COLO829 (cell line): ENCODE data around the gene UBTD1.
"Not testable (repeated sequence)": the region's sequence is repeated elsewhere in the genome, so short reads cannot be mapped to it uniquely, and the experiment has no call there.

Source experiments
- DNase-seq: peaks from one replicate; pipeline ENCODE4 v3.0.0; 2012; ENCODE audit warnings: low spot score

UBTD1 gene

GRCh38 chr10:97515271-97515978 lies 16.7 kb downstream of the UBTD1 start:
- DNase-seq: no peak

- DNase-seq: no peak
Measured at GRCh38 chr10:97517096-97517750, 18.5 kb downstream of the UBTD1 start.

DNA sequence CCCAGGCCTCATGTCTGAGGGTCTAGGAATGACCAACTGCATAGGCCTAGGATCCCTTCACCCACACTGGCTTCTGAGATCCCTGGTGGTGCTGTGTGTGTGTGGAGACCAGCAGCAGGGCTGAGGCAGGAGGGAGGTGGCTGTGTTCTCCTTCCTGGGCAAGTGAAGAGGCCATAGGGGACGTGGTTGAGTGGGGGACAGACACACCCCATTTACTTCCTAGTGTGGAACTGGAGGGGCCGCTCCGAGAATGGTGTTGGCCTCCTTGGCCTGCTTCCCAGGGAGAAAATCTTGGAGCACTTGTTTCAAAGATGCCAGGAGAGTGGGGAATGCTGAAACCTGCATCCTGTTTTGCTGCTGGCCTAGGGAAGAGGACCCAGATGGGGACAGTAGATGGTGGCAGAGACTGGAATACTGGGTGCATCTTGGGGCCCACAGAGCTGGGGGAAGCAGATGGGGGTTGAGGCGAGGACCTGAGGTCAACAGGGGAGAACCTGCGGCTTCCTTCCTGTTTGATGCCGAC lies 19.1 kb downstream of the UBTD1 start:
- DNase-seq: no peak

DNA sequence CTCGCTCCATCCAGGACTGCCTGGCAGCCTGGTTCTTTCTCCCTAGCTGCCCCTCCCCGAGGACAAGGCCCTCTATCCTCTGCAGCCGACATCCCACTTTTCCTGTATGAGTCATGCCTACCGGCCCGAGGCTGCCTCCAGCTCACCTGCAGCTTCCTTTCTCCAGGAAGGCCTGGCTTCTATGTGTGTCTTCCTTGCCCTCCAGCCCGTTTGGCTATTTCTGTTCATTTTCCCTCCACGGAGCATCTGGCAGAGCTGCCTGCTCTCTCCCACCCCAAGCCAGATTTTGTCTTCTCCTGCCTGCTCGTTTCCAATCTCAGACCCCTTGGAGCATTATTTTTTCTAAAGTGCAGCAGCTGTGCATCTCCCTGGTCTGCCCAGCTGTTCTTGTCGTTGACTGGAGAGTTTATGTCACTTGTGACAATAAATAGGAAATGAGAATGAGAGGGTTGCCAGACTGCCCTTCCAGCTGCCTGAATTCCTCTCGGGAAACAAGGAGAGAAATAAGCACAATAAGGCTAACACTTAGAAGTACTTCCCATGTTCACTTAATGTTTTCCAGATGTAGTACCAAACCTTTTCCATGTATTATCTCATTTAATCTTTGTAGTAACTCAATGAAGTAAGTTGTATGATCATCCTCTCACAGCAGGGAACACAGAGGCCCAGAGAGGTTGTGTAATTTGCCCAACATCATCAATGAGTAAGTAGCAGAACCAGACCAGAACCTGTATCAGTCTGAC lies 19.7 kb downstream of the UBTD1 start:
- no peak for DNase-seq

DNA sequence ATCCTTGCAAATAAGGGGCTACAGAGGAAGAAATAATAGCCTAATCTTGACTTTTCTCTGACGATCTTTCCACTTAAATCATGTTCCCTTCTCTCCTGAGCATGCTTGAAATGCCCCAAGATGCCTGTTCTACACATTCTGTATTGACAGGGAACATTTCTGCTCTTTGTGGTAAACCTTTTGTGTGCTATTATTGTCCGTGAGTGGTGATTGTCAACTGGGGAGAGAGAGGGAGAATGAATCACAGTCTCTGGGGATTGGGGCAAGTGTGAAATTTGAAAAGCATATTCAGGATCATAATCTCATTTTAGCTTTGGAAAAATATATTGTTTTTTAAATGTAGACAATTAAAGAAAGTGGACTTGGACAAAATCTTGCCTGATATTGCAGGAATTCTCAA lies 20.6 kb downstream of the UBTD1 start:
- DNase-seq: no peak

- no peak for DNase-seq
Measured at GRCh38 chr10:97520520-97520919, 21.8 kb downstream of the UBTD1 start.

- DNase-seq: no peak
Measured at GRCh38 chr10:97520978-97521761, 22.4 kb downstream of the UBTD1 start.

DNA sequence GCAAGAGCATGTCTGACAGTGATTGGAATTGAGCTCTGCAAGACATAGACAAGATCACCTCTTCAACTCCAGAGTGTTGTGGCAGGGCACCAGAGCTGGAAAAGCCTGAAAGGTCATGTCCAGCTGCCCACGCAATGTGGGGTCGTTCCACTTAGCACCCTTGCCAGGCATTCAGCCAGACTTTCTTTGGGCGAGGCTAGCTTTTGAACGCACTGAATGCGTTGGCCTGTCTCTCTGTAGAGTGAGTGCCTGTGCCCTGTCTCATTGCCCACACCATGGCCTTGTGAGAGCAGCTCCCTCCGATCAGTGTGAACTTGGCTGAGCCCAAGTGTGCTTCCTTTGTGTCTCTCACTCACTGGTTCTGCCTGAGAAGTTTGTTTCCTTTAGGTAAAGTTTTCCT lies 23.3 kb downstream of the UBTD1 start:
- no peak for DNase-seq

- DNase-seq: no peak
Measured at GRCh38 chr10:97522937-97523336, 24.2 kb downstream of the UBTD1 start.

DNA sequence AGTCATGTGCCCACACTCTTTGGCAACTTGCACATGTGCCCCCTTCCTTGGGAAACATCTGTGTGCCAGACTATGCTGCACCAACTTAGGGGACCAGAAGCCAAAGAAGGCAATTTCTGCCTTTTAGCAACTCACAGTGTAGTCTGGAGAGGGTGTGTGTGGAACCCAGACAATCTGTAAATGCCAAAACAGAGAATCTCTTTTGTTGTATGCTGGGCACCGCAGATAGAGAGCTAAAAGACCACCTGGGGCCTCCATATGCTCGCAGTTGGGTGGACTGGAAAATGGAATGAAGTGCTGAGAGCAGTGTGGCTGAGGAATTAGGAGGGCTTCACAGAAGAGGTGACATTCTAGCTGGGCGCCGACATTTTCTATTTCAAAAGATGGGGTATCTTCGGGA lies 26.4 kb downstream of the UBTD1 start:
- DNase-seq: no peak

- DNase-seq: no peak
Measured at GRCh38 chr10:97525683-97526110, 27.0 kb downstream of the UBTD1 start.

- not testable (repeated sequence) for DNase-seq
Measured at GRCh38 chr10:97528876-97529275, 30.2 kb downstream of the UBTD1 start.

DNA sequence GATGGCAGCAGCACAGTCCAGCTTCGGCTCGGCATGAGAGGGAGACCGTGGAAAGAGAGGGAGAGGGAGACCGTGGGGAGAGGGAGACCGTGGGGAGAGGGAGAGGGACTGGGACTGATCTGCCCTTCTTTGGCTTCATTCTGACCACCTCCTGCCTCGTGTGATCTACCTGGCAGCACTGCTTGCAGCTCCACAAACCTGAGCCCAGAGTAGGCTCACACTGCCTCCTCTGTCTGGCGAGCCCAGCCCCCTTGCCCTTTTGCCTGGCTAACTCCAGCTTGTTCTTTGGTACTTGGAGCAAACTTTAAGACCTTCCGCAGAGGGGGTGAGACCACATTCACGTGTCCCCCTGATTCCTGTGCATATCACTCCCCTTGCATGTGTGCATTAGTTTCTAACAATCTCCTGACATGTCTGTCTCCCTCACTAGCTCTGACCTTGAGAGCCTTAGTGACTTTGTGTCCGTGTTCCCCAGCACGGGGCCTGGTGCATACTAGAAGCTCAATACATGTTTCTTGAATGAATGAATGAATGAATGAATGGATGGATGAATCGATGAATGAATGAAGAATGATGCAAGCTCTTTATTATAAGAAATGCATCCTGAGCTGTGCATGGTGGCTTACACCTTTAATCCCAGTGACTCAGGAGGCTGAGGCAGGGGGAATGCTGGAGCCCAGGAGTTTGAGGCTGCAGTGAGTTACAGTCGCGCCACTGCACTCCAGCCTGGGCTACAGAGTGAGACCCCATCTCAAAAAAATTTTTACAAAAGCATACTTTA lies 31.2 kb downstream of the UBTD1 start:
- no peak for DNase-seq

GRCh38 chr10:97531401-97531986 lies 32.8 kb downstream of the UBTD1 start:
- DNase-seq: no peak

DNA sequence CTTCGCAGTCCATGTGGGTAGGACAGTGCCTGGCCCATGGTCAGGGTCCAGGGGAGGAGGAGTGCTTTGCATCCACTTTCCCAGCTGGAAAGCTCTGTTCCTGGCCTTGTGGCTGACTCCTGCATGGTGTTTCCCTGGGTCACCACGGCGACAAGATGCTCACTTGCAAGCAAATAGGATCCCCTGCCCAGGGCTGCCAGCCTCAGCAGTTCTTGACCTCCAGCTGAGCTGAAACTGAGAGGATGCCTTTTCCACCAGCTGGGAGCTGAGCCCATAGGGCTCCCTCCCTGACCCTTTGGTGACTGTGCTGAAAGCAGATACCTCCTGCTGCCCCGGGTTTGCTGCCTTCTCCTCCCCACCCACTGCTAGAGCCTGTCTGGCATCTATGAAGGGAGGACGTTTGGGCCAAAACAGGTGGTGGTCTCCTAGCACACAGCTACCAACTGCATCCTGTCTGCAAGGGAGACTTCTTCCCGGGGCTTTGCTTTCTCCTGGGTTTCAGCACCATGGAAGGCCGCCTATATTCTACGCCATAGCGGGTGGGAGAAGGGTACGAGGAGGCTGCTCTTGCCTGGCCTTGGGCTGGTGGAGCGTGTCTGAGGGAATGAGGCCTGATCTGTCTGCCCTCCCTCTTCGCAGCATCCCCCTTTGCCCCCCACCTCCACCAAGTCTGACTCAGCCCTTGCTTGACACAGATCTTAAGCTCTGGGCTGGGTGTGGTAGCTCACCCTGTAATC lies 34.4 kb downstream of the UBTD1 start:
- no peak for DNase-seq

DNA sequence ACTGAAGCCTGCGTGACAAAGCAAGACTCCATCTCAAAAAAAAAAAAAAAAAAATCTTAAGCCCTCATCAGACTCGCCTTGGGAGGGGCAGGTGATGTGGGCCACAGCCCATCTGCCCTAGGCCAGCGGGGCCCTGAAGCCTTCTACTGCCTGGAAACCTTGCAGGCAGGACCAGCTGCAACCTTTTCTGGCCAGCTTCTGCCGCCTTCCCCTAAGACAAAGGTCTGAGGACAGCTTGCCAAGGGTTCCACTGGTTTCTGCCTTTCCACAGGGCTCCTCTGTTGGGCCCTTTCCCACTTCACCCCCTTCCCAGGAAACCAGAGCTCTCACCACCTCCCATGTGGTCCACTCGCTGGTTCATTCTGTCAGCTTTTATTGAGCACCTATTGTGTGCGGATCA lies 35.2 kb downstream of the UBTD1 start:
- no peak for DNase-seq

GRCh38 chr10:97534746-97535367 lies 36.1 kb downstream of the UBTD1 start:
- DNase-seq: no peak

DNA sequence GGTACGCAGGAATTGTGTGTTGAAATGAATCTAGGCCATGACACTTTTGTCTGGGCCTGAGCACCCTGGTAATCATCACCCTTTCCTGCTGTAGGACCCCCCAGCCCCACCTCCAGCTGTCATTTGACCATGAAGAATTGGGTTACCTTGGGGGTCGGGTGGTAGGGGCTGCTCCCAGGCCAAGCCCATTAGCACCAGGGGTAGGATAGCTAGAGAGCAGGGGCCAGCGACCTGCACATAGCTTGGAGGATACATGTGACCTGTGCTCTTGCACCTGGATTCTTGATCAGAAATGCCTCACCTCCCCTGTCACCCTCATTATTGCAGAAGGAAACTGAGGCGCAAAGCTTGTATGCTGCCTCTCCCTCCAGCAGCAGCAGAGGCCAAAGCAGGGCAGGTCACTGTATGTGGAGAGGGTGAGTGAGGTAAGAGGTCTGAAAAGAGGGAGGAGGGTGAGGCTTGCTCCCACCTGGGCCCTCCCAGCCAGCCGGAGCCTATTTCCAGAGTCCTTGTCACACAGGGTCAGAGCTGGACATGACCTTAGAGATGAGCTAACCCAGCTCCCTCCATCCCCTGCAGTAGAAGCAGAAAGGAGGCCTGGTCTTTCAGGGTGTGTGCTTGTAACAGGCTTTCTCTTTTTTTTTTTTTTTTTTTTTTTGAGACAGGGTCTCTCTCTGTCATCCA lies 38.6 kb downstream of the UBTD1 start:
- DNase-seq: no peak

GRCh38 chr10:97538411-97538810 lies 39.7 kb downstream of the UBTD1 start:
- DNase-seq: no peak
